PC-3 (cell line): ENCODE data around the gene UNC13D.

ENCODE experiments used
- EZH2 ChIP-seq: fragments of 300-600 bp; sonication (generic); IDR thresholded peaks from one replicate; pipeline ENCODE4 v1.6.1; 2017; ENCODE audit warnings: antibody characterized with exemption, mild to moderate bottlenecking, low read length; ENCODE audit not compliant: unreplicated experiment
- EZH2phosphoT487 ChIP-seq: fragments of 300-600 bp; sonication (generic); IDR thresholded peaks from 2 replicates; pipeline ENCODE4 v1.6.1; 2018; ENCODE audit warnings: mild to moderate bottlenecking, antibody characterized with exemption, low read length, borderline replicate concordance
- TF ChIP-seq, protein P1 (sequence below): fragments of 300-600 bp; sonication (generic); conservative IDR thresholded peaks from 2 replicates; pipeline ENCODE4 v1.5.1; 2017; ENCODE audit warnings: antibody characterized with exemption, low read depth, mild to moderate bottlenecking, low read length

DNA sequence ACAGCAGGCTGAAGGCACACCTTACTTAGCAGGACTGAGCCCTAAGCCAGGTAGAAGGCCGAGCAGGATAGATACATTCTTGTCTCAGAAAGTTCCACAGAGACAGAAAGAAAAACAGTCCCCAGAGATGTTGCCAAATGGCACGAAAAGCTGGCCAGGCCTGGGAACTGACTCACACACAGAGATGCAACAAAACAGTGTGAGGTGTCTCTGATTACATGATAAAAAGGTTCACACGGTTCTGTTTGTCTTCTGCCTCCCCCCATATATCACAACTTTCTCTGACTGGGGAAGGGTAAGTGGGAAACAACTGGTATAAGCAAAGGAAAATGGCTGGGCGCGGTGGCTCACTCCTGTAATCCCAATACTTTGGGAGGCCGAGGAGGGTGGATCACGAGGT, 9.2 kb upstream of the UNC13D start:
- TF ChIP-seq, protein P1, sequence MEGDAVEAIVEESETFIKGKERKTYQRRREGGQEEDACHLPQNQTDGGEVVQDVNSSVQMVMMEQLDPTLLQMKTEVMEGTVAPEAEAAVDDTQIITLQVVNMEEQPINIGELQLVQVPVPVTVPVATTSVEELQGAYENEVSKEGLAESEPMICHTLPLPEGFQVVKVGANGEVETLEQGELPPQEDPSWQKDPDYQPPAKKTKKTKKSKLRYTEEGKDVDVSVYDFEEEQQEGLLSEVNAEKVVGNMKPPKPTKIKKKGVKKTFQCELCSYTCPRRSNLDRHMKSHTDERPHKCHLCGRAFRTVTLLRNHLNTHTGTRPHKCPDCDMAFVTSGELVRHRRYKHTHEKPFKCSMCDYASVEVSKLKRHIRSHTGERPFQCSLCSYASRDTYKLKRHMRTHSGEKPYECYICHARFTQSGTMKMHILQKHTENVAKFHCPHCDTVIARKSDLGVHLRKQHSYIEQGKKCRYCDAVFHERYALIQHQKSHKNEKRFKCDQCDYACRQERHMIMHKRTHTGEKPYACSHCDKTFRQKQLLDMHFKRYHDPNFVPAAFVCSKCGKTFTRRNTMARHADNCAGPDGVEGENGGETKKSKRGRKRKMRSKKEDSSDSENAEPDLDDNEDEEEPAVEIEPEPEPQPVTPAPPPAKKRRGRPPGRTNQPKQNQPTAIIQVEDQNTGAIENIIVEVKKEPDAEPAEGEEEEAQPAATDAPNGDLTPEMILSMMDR: no peak
- TF ChIP-seq EZH2phosphoT487: no peak
- no peak for TF ChIP-seq EZH2
